CD4-positive, alpha-beta T cell treated with Interleukin-17A for 4 hours (primary cell): ENCODE results near the gene GPC6.

Experiments used
- DNase-seq: peaks from one replicate; pipeline ENCODE4 v3.0.0-alpha.2; 2020; ENCODE audit warnings: mixed read lengths

GPC6 gene

GRCh38 chr13:93624311-93624777 lies 397.7 kb downstream of the GPC6 start:
- no peak for DNase-seq

GRCh38 chr13:93625536-93625935 lies 398.9 kb downstream of the GPC6 start:
- DNase-seq: no peak

- no peak for DNase-seq
Observed at GRCh38 chr13:93628136-93628797, 401.7 kb downstream of the GPC6 start.

- DNase-seq: no peak
Observed at GRCh38 chr13:93635616-93636032, 409.0 kb downstream of the GPC6 start.

GRCh38 chr13:93637852-93638251 lies 411.2 kb downstream of the GPC6 start:
- no peak for DNase-seq

- DNase-seq: no peak
Observed at GRCh38 chr13:93640452-93640851, 413.8 kb downstream of the GPC6 start.

- no peak for DNase-seq
Observed at GRCh38 chr13:93646245-93646644, 419.6 kb downstream of the GPC6 start.

- DNase-seq: no peak
Observed at GRCh38 chr13:93649496-93649895, 422.9 kb downstream of the GPC6 start.

GRCh38 chr13:93653776-93654175 lies 427.2 kb downstream of the GPC6 start:
- DNase-seq: no peak

- no peak for DNase-seq
Observed at GRCh38 chr13:93655154-93655553, 428.5 kb downstream of the GPC6 start.

- no peak for DNase-seq
Observed at GRCh38 chr13:93660391-93661063, 433.9 kb downstream of the GPC6 start.

GRCh38 chr13:93670866-93671265 lies 444.3 kb downstream of the GPC6 start:
- DNase-seq: no peak

GRCh38 chr13:93672996-93673395 lies 446.4 kb downstream of the GPC6 start:
- DNase-seq: no peak

- no peak for DNase-seq
Observed at GRCh38 chr13:93673885-93674284, 447.3 kb downstream of the GPC6 start.

- DNase-seq: no peak
Observed at GRCh38 chr13:93674337-93674755, 447.7 kb downstream of the GPC6 start.

- no peak for DNase-seq
Observed at GRCh38 chr13:93680329-93680728, 453.7 kb downstream of the GPC6 start.

- no peak for DNase-seq
Observed at GRCh38 chr13:93685900-93686299, 459.3 kb downstream of the GPC6 start.

- no peak for DNase-seq
Observed at GRCh38 chr13:93686399-93686798, 459.8 kb downstream of the GPC6 start.

- DNase-seq: no peak
Observed at GRCh38 chr13:93687261-93687660, 460.7 kb downstream of the GPC6 start.

- DNase-seq: no peak
Observed at GRCh38 chr13:93689333-93689732, 462.7 kb downstream of the GPC6 start.

GRCh38 chr13:93690139-93690538 lies 463.5 kb downstream of the GPC6 start:
- no peak for DNase-seq

GRCh38 chr13:93698016-93698613 lies 471.5 kb downstream of the GPC6 start:
- no peak for DNase-seq

- DNase-seq: no peak
Observed at GRCh38 chr13:93700115-93700514, 473.5 kb downstream of the GPC6 start.
